Adrenal gland (tissue), 12 donors: ENCODE measurements around the gene CYBC1. TPM values are rescaled to one million over a fixed set of nuclear protein-coding genes. Genes with fewer than 3 reads are reported as not detected.
"Not testable (repeated sequence)": the region's sequence is repeated elsewhere in the genome, so short reads cannot be mapped to it uniquely, and the experiment has no call there.

Source experiments
- DNase-seq, 7 donors: peaks; one replicate each; pipeline ENCODE4 v3.0.0-alpha.2; 2019 to 2020
- H3K27ac ChIP-seq, 5 donors: fragments of 200-600 bp; sonication (generic) in 4 of 5; 1 replicate in 3 of 5; 2 replicates in 2 of 5; pipeline versions ENCODE4 v1.5.1 to v1.8.0; 2016 to 2020; ENCODE audit warnings: mild to moderate bottlenecking in 1 of 5
- H3K27me3 ChIP-seq: fragments of 200-600 bp; 2 replicates; pipeline ENCODE4 v1.8.0; 2021
- H3K36me3 ChIP-seq, 2 donors: fragments of 200-600 bp; replicated peaks in 1 of 2; 1 replicate in 1 of 2; 2 replicates in 1 of 2; pipeline versions ENCODE4 v1.5.1 to v1.8.0; 2018 to 2022
- H3K4me1 ChIP-seq, 2 donors: fragments of 200-600 bp; replicated peaks in 1 of 2; 1 replicate in 1 of 2; 2 replicates in 1 of 2; pipeline versions ENCODE4 v1.5.1 to v1.8.0; 2018 to 2021
- H3K4me3 ChIP-seq, 4 donors: fragments of 200-600 bp; sonication (generic) in 3 of 4; one replicate each; pipeline ENCODE4 v1.5.1; 2016 to 2018
- H3K9me3 ChIP-seq, 3 donors: fragments of 200-600 bp; sonication (generic) in 1 of 3; replicated peaks in 1 of 3; 1 replicate in 2 of 3; 2 replicates in 1 of 3; pipeline versions ENCODE4 v1.5.1 to v1.8.0; 2016 to 2021
- POLR2A ChIP-seq, 2 donors: fragments of 450-650 bp; IDR thresholded peaks; one replicate each; pipeline ENCODE4 v1.6.1; 2017; ENCODE audit warnings: antibody characterized with exemption in 2 of 2, mild to moderate bottlenecking in 2 of 2, moderate library complexity in 1 of 2
- WGBS, 4 donors: extraction: QIAGEN DNeasy Blood & Tissue Kit in 2 of 4; methylation state at CpG; one replicate each; pipeline versions ENCODE4 v1.1.5 to v1.1.7; 2013 to 2017; 5-methylcytosine and 5-hydroxymethylcytosine counted together
- intact Hi-C, 2 donors: fragments of 100-400 bp; cut with DNase I; formaldehyde crosslinking; loops; one replicate each; pipeline versions ENCODE4 v1.14.1 to v1.15.0; 2022 to 2023
- polyA plus RNA-seq, 3 donors: library from polyadenylated mRNA; stranded (reverse); fragments of 200-250 nt in 2 of 3; fragments of 350-450 nt in 1 of 3; fragmentation: Illumina TruSeq in 1 of 3; extraction: RNeasy Lipid Tissue Mini Kit (QIAGEN cat#74804) in 1 of 3; gene quantifications; one replicate each; pipeline ENCODE4 v1.2.3, GENCODE V29; 2013 to 2014
- total RNA-seq, 9 donors: library from RNA; depleted of rRNA in 4 of 9; stranded (reverse); fragments of >200 nt in 4 of 9; fragments of 120-200 nt in 1 of 9; fragmentation: NEBNext Ultra II Directional in 1 of 9; extraction: Animal tissue kit (Norgen Biotek cat#: 25700) in 1 of 9; gene quantifications; one replicate each; pipeline versions ENCODE4 v1.1.0 to v1.2.4, GENCODE V29; 2013 to 2023
- TF ChIP-seq, protein P1 (sequence below), 6 experiments: fragments of 450-650 bp in 4 of 6; fragments of 200-600 bp in 2 of 6; sonication (generic) in 1 of 6; IDR thresholded peaks; 1 replicate in 5 of 6; 2 replicates in 1 of 6; pipeline versions ENCODE4 v1.5.1 to v1.8.0; 2016 to 2021; ENCODE audit warnings: antibody characterized with exemption in 6 of 6, mild to moderate bottlenecking in 2 of 6, moderate library complexity in 1 of 6
- donor health status: healthy with polysubstance abuse.
- donor health status: Bipolar disorder and iron deficiency.
- donor health status: DM: yes; HTN: yes; CAD: no.
- donor health status: DM: no; HTN: no; CAD: no.
- donor health status: DM: no; HTN: no; CAD: no.
- donor health status: DM: yes; HTN: yes; CAD: no.

CYBC1 gene
- total and polyA plus RNA-seq, 12 donors, result 34.6 to 160 (median 69.9) TPM

DNA sequence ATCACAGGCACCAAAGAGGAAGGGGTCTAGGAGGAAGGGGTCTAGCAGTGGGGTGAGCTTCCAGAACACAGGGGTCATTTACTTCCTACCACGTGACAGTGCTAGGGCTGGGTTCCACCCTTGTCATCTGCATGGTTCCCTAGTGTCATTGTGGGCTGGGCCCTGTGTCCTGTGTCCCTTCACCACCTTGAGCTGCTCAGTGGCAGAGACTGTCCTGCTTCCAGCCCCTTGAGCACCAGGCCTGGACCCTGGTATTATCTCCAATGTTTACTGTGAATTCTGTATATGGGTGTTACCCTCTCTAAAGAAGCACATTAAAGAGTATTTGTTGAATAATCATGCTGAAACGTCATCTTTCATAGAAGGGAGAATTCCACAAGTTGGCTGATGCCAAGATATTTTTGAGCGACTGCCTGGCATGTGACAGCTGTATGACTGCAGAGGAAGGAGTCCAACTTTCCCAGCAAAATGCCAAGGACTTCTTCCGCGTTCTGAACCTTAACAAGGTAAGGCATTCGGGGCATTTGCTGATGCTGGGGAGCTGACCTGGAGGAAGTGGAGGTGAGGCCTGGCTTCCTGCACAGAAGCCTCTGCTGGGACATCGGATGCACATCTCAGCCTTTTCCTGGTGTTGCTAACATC is 13.5 kb upstream of the CYBC1 start:
- DNase-seq, result peak in 4 of 7 donors; percentile 47 to 72 (median 54)
- intact Hi-C loops, result no loop called here
- TF ChIP-seq, protein P1, sequence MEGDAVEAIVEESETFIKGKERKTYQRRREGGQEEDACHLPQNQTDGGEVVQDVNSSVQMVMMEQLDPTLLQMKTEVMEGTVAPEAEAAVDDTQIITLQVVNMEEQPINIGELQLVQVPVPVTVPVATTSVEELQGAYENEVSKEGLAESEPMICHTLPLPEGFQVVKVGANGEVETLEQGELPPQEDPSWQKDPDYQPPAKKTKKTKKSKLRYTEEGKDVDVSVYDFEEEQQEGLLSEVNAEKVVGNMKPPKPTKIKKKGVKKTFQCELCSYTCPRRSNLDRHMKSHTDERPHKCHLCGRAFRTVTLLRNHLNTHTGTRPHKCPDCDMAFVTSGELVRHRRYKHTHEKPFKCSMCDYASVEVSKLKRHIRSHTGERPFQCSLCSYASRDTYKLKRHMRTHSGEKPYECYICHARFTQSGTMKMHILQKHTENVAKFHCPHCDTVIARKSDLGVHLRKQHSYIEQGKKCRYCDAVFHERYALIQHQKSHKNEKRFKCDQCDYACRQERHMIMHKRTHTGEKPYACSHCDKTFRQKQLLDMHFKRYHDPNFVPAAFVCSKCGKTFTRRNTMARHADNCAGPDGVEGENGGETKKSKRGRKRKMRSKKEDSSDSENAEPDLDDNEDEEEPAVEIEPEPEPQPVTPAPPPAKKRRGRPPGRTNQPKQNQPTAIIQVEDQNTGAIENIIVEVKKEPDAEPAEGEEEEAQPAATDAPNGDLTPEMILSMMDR (IDR thresholded peaks at IDR 0.05), result no peak
- TF ChIP-seq POLR2A (IDR thresholded peaks at IDR 0.05), result no peak
- peak overlapping the region in 3 of 5 donors; percentile 70 to 85 (median 71) for H3K27ac ChIP-seq
- 44 to 49% (median 46%) methylated on average over 7 of the region's 7 CpGs for WGBS, 4 donors
- no peaks in the 10 kb centered on the region for H3K9me3 ChIP-seq
- H3K27me3 ChIP-seq, result no peaks in the 10 kb centered on the region
- peaks cover 18 to 32% of the 10 kb centered on the region in 2 donors for H3K4me1 ChIP-seq
- H3K4me3 ChIP-seq, result no peak overlapping the region
- peaks cover 0 to 87% of the 10 kb centered on the region in 2 donors for H3K36me3 ChIP-seq

DNA sequence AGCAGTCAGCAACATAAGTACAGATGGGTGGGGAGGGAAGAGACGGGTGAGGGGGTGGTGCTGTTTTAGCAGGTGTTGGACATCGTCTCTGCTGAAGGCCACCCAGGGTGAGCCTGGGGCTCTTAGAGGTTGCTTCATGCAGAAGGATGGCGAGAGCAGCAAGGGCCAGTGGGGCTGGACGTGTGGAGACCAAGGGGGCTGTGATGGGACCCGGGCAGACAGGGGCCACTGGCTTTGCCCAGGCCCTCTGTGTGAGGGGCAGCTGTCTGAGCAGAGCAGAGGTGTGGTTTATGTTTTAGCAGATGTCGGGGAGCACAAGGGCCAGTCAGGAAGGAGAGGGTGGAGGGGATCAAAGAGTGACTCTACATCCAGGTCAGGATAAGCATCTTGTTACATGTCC is 12.8 kb upstream of the CYBC1 start:
- H3K4me3 ChIP-seq, result no peak overlapping the region
- no peaks in the 10 kb centered on the region for H3K9me3 ChIP-seq
- no peak for DNase-seq
- intact Hi-C loops, result no loop called here
- no peaks in the 10 kb centered on the region for H3K27me3 ChIP-seq
- H3K36me3 ChIP-seq, result peaks cover 0 to 81% of the 10 kb centered on the region in 2 donors
- H3K4me1 ChIP-seq, result peaks cover 16 to 25% of the 10 kb centered on the region in 2 donors
- peak overlapping the region in 3 of 5 donors; percentile 70 to 85 (median 71) for H3K27ac ChIP-seq
- 84 to 98% (median 86%) methylated on average over 5 to 6 of the region's 6 CpGs for WGBS, 4 donors
- TF ChIP-seq, protein P1 (IDR thresholded peaks at IDR 0.05), result no peak

DNA sequence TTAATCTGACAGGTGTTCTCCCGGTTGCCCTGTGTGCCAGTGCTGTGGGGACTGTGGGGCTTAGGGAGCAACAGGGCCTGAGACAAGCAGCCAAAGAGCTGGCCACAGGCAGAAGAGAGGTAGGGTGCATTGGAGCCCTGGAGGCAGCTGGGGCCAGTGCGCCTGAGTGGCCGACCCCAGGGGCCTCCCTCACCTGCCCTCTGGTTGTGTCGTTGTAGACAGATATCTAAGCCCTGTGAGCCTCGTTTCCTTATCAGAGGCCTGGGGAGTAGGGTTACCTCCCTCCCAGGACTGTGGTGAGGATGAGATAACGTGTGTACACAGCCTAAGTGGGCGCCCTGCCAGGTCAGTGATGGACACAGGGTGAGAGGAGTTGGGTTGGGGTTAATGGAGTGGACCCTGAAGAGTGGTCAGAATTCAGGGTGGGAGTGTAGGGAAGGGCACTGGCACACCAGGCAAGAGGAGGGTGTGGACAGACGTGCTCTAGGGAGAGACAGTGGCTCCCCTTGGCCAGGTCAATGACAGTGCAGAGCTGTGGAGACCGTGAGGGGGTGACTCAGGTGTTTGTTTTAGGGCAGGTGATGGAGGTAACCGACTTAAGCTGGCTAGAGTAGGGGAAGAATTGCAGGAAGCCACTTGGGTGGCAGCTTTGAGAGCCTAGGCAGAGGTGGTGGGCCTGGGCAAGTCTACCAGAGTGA is 11.4 kb upstream of the CYBC1 start:
- Histone ChIP-seq H3K4me1 (peaks cover 21 to 33% of the 10 kb centered on the region in 2 donors), H3K4me3 (no peak overlapping the region), H3K9me3 (no peaks in the 10 kb centered on the region), H3K27me3 (no peaks in the 10 kb centered on the region), H3K27ac (peak overlapping the region in 1 of 5 donors; percentile 8), H3K36me3 (peaks cover 0 to 68% of the 10 kb centered on the region in 2 donors)
- 73 to 88% (median 79%) methylated on average over 8 to 10 of the region's 10 CpGs for WGBS, 4 donors
- no peak for DNase-seq
- intact Hi-C loops, result no loop called here
- no peak for TF ChIP-seq POLR2A (IDR thresholded peaks at IDR 0.05)
- TF ChIP-seq, protein P1 (IDR thresholded peaks at IDR 0.05), result no peak

DNA sequence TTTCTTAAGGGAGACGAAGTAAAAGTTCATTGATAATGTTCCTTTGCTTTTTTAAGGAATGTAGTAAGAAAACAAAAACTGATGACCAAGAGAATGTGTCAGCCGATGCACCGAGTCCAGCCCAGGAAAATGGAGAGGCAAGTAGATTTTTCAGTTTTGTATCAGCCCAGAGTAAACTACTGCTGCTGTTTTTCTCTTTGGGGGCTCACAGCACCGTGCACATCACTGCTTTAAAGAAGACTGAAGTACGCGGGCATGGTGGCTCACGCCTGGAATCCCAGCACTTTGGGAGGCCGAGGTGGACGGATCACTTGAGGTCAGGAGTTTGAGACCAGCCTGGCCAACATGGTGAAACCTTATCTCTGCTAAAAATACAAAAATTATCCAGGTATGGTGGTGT is 9.4 kb upstream of the CYBC1 start:
- H3K27me3 ChIP-seq, H3K4me3 ChIP-seq, H3K9me3 ChIP-seq, H3K27ac ChIP-seq, DNase-seq, intact Hi-C loops: not testable (repeated sequence)
- Histone ChIP-seq H3K4me1 (peaks cover 21 to 45% of the 10 kb centered on the region in 2 donors), H3K36me3 (peaks cover 0 to 50% of the 10 kb centered on the region in 2 donors)
- 93 to 99% (median 95%) methylated on average over 5 to 9 of the region's 9 CpGs for WGBS, 4 donors
